CD4-positive, CD25-positive, alpha-beta regulatory T cell (primary cell): ENCODE results near the gene TRDN. TPM values are rescaled to one million over a fixed set of nuclear protein-coding genes. Genes with fewer than 3 reads are reported as not detected.

Experiments used
- ATAC-seq, 2 donors: fragments of 150-1000 bp; cut with Tn5 transposase; one replicate each; pipeline ENCODE4 v1.10.0; 2021; ENCODE audit warnings: low read depth in 2 of 2, moderate number of reproducible peaks in 2 of 2, moderate library complexity in 1 of 2
- DNase-seq, 3 donors: peaks; one replicate each; pipeline versions ENCODE4 v3.0.0 to v3.0.0-alpha.2; 2012 to 2022; ENCODE audit warnings: mixed read lengths in 1 of 3
- H3K27ac ChIP-seq: one replicate; pipeline ENCODE4 v1.7.0; 2013; ENCODE audit warnings: mild to moderate bottlenecking, low read length; ENCODE audit not compliant: insufficient read depth, poor library complexity, severe bottlenecking
- H3K27me3 ChIP-seq: one replicate; pipeline ENCODE4 v1.7.0; 2013; ENCODE audit warnings: low read length; ENCODE audit not compliant: control insufficient read depth, insufficient read depth
- H3K36me3 ChIP-seq: one replicate; pipeline ENCODE4 v1.7.0; 2013; ENCODE audit warnings: mild to moderate bottlenecking, low read length, moderate library complexity; ENCODE audit not compliant: control insufficient read depth, insufficient read depth
- H3K4me1 ChIP-seq: 2 replicates; pipeline ENCODE4 v1.7.0; 2013; ENCODE audit warnings: mild to moderate bottlenecking, low read length; ENCODE audit not compliant: insufficient read depth, control insufficient read depth, poor library complexity, severe bottlenecking
- H3K4me3 ChIP-seq: one replicate; pipeline ENCODE4 v1.7.0; 2013; ENCODE audit warnings: low read depth, mild to moderate bottlenecking, low read length, moderate library complexity
- H3K9me3 ChIP-seq, 2 experiments: 1 replicate in 1 of 2; 2 replicates in 1 of 2; pipeline ENCODE4 v1.7.0; 2013; ENCODE audit warnings: low read length in 2 of 2, mild to moderate bottlenecking in 1 of 2, moderate library complexity in 1 of 2; ENCODE audit not compliant: control insufficient read depth in 2 of 2
- H3K27ac Mint-ChIP-seq, 3 donors: one replicate each; pipeline ENCODE4 v1.8.0; 2020 to 2022; ENCODE audit warnings: mild to moderate bottlenecking in 3 of 3, mixed read lengths in 3 of 3, moderate library complexity in 2 of 3
- H3K27me3 Mint-ChIP-seq: one replicate; pipeline ENCODE4 v1.8.0; 2022; ENCODE audit warnings: mild to moderate bottlenecking, mixed read lengths
- H3K36me3 Mint-ChIP-seq: one replicate; pipeline ENCODE4 v1.8.0; 2020; ENCODE audit warnings: mixed read lengths
- H3K4me1 Mint-ChIP-seq, 4 donors: one replicate each; pipeline ENCODE4 v1.8.0; 2020 to 2022; ENCODE audit warnings: mixed read lengths in 4 of 4, mild to moderate bottlenecking in 1 of 4
- H3K4me3 Mint-ChIP-seq, 4 donors: one replicate each; pipeline ENCODE4 v1.8.0; 2020 to 2022; ENCODE audit warnings: mild to moderate bottlenecking in 4 of 4, mixed read lengths in 4 of 4, moderate library complexity in 3 of 4
- H3K9me3 Mint-ChIP-seq, 7 donors: one replicate each; pipeline ENCODE4 v1.8.0; 2020 to 2022; ENCODE audit warnings: mixed read lengths in 7 of 7, mild to moderate bottlenecking in 3 of 7, moderate library complexity in 2 of 7
- polyA plus RNA-seq, 4 donors: library from polyadenylated mRNA; unstranded; fragments of 300-500 nt; fragmentation: Illumina TruSeq; gene quantifications; one replicate each; pipeline ENCODE4 v1.2.3, GENCODE V29; 2021
- total RNA-seq: library from RNA; stranded (reverse); gene quantifications from one replicate; pipeline ENCODE4 v1.2.3, GENCODE V29; 2022

Gene TRDN
- total and polyA plus RNA-seq, 5 donors from 2014 or later: not detected

- Mint-ChIP-seq H3K4me1 (no peaks in the 10 kb centered on the region), H3K4me3 (no peak overlapping the region), H3K9me3 (peaks cover 0 to 9% (median 5%) of the 10 kb centered on the region in 7 donors), H3K27ac (no peak overlapping the region), H3K27me3 (no peaks in the 10 kb centered on the region), H3K36me3 (no peaks in the 10 kb centered on the region)
- ATAC-seq (no peak), DNase-seq (no peak)
- Histone ChIP-seq H3K36me3 (no peaks in the 10 kb centered on the region), H3K27me3 (no peaks in the 10 kb centered on the region), H3K9me3 (no peaks in the 10 kb centered on the region), H3K27ac (no peak overlapping the region), H3K4me1 (no peaks in the 10 kb centered on the region), H3K4me3 (no peak overlapping the region)
These were observed 4.7 kb upstream of the TRDN start for GRCh38 chr6:123641497-123641896.

GRCh38 chr6:123640567-123641187 is 3.9 kb upstream of the TRDN start:
- H3K9me3 ChIP-seq: no peaks in the 10 kb centered on the region
- H3K4me3 Mint-ChIP-seq: no peak overlapping the region
- H3K27ac Mint-ChIP-seq: no peak overlapping the region
- DNase-seq (no peak), ATAC-seq (no peak)
- no peaks in the 10 kb centered on the region for H3K36me3 Mint-ChIP-seq
- H3K27ac ChIP-seq: no peak overlapping the region
- no peaks in the 10 kb centered on the region for H3K4me1 ChIP-seq
- H3K4me3 ChIP-seq: no peak overlapping the region
- no peaks in the 10 kb centered on the region for H3K27me3 ChIP-seq
- peaks cover 0 to 9% (median 3%) of the 10 kb centered on the region in 7 donors for H3K9me3 Mint-ChIP-seq
- H3K27me3 Mint-ChIP-seq: no peaks in the 10 kb centered on the region
- H3K4me1 Mint-ChIP-seq: no peaks in the 10 kb centered on the region
- no peaks in the 10 kb centered on the region for H3K36me3 ChIP-seq

GRCh38 chr6:123638865-123639264 is 2.1 kb upstream of the TRDN start:
- no peaks in the 10 kb centered on the region for H3K36me3 Mint-ChIP-seq
- Histone ChIP-seq H3K4me1 (no peaks in the 10 kb centered on the region), H3K27ac (no peak overlapping the region), H3K27me3 (no peaks in the 10 kb centered on the region), H3K4me3 (no peak overlapping the region), H3K36me3 (no peaks in the 10 kb centered on the region), H3K9me3 (no peaks in the 10 kb centered on the region)
- no peaks in the 10 kb centered on the region for H3K27me3 Mint-ChIP-seq
- no peak overlapping the region for H3K4me3 Mint-ChIP-seq
- DNase-seq: no peak
- no peaks in the 10 kb centered on the region for H3K4me1 Mint-ChIP-seq
- H3K27ac Mint-ChIP-seq: no peak overlapping the region
- H3K9me3 Mint-ChIP-seq: peaks cover 0 to 9% (median 3%) of the 10 kb centered on the region in 7 donors
- no peak for ATAC-seq

- Histone ChIP-seq H3K27me3 (no peaks in the 10 kb centered on the region), H3K27ac (no peak overlapping the region), H3K36me3 (no peaks in the 10 kb centered on the region), H3K4me3 (no peak overlapping the region), H3K4me1 (no peaks in the 10 kb centered on the region), H3K9me3 (no peaks in the 10 kb centered on the region)
- no peaks in the 10 kb centered on the region for H3K4me1 Mint-ChIP-seq
- DNase-seq (no peak), ATAC-seq (no peak)
- H3K36me3 Mint-ChIP-seq: no peaks in the 10 kb centered on the region
- no peaks in the 10 kb centered on the region for H3K27me3 Mint-ChIP-seq
- H3K27ac Mint-ChIP-seq: no peak overlapping the region
- peaks cover 0 to 8% (median 1%) of the 10 kb centered on the region in 7 donors for H3K9me3 Mint-ChIP-seq
- no peak overlapping the region for H3K4me3 Mint-ChIP-seq
These were observed 468 bp downstream of the TRDN start for GRCh38 chr6:123636282-123636681.

GRCh38 chr6:123635567-123635966 is 1.2 kb downstream of the TRDN start:
- H3K4me3 ChIP-seq: no peak overlapping the region
- H3K36me3 Mint-ChIP-seq: no peaks in the 10 kb centered on the region
- H3K27me3 ChIP-seq: no peaks in the 10 kb centered on the region
- no peaks in the 10 kb centered on the region for H3K4me1 ChIP-seq
- no peaks in the 10 kb centered on the region for H3K36me3 ChIP-seq
- H3K9me3 Mint-ChIP-seq: peaks cover 0 to 8% (median 1%) of the 10 kb centered on the region in 7 donors
- H3K27ac ChIP-seq: no peak overlapping the region
- no peak overlapping the region for H3K27ac Mint-ChIP-seq
- H3K9me3 ChIP-seq: no peaks in the 10 kb centered on the region
- no peak overlapping the region for H3K4me3 Mint-ChIP-seq
- DNase-seq (no peak), ATAC-seq (no peak)
- no peaks in the 10 kb centered on the region for H3K4me1 Mint-ChIP-seq
- H3K27me3 Mint-ChIP-seq: no peaks in the 10 kb centered on the region

GRCh38 chr6:123635144-123635543 is 1.6 kb downstream of the TRDN start:
- Mint-ChIP-seq H3K27ac (no peak overlapping the region), H3K9me3 (peaks cover 0 to 8% (median 1%) of the 10 kb centered on the region in 7 donors), H3K27me3 (no peaks in the 10 kb centered on the region), H3K36me3 (no peaks in the 10 kb centered on the region), H3K4me1 (no peaks in the 10 kb centered on the region), H3K4me3 (no peak overlapping the region)
- H3K9me3 ChIP-seq: no peaks in the 10 kb centered on the region
- no peaks in the 10 kb centered on the region for H3K4me1 ChIP-seq
- DNase-seq (no peak), ATAC-seq (no peak)
- H3K27me3 ChIP-seq: no peaks in the 10 kb centered on the region
- no peaks in the 10 kb centered on the region for H3K36me3 ChIP-seq
- H3K4me3 ChIP-seq: no peak overlapping the region
- no peak overlapping the region for H3K27ac ChIP-seq

GRCh38 chr6:123632641-123633040 is 4.1 kb downstream of the TRDN start:
- Histone ChIP-seq H3K27me3 (no peaks in the 10 kb centered on the region), H3K36me3 (no peaks in the 10 kb centered on the region), H3K4me1 (no peaks in the 10 kb centered on the region), H3K4me3 (no peak overlapping the region), H3K9me3 (no peaks in the 10 kb centered on the region), H3K27ac (no peak overlapping the region)
- ATAC-seq (no peak), DNase-seq (no peak)
- Mint-ChIP-seq H3K4me1 (no peaks in the 10 kb centered on the region), H3K36me3 (no peaks in the 10 kb centered on the region), H3K9me3 (peaks cover 0 to 12% (median 0%) of the 10 kb centered on the region in 7 donors), H3K27ac (no peak overlapping the region), H3K4me3 (no peak overlapping the region), H3K27me3 (no peaks in the 10 kb centered on the region)

- no peak overlapping the region for H3K27ac Mint-ChIP-seq
- H3K4me3 ChIP-seq: no peak overlapping the region
- no peaks in the 10 kb centered on the region for H3K4me1 ChIP-seq
These were observed 7.3 kb downstream of the TRDN start for GRCh38 chr6:123629258-123629941.

More at GRCh38 chr6:123629258-123629941, 7.3 kb downstream of the TRDN start:
- Mint-ChIP-seq H3K9me3 (peaks cover 0 to 12% (median 0%) of the 10 kb centered on the region in 7 donors), H3K27me3 (no peaks in the 10 kb centered on the region), H3K4me1 (no peaks in the 10 kb centered on the region), H3K36me3 (no peaks in the 10 kb centered on the region), H3K4me3 (no peak overlapping the region)
- no peaks in the 10 kb centered on the region for H3K9me3 ChIP-seq
- H3K27ac ChIP-seq: no peak overlapping the region
- DNase-seq (no peak), ATAC-seq (no peak)
- H3K27me3 ChIP-seq: no peaks in the 10 kb centered on the region
- no peaks in the 10 kb centered on the region for H3K36me3 ChIP-seq
